Activated CD8-positive, alpha-beta T cell treated with anti-CD3 and anti-CD28 coated beads, Interleukin-2, amount 10 ng/mL, durations not matched to agents 7 days and 5 days (primary cell): ENCODE measurements around the gene CDKN2B-AS1. TPM values are rescaled to one million over a fixed set of nuclear protein-coding genes. Genes with fewer than 3 reads are reported as not detected.

ENCODE experiments used
- ATAC-seq: fragments of 150-1000 bp; cut with Tn5 transposase; one replicate; pipeline ENCODE4 v1.10.0; 2021; ENCODE audit warnings: moderate library complexity
- CTCF ChIA-PET: fragments of 350-600 bp; sonication (Branson Sonifier 250); formaldehyde crosslinking; loops from one replicate; lab custom pipeline; 2021; ENCODE audit warnings: antibody characterized with exemption; lab: Charles Lee
- POLR2A ChIA-PET: fragments of 350-600 bp; sonication (Branson Sonifier 250); formaldehyde crosslinking; loops from one replicate; lab custom pipeline; 2021; ENCODE audit warnings: antibody characterized with exemption; lab: Charles Lee
- DNase-seq: peaks from one replicate; pipeline ENCODE4 v3.0.0-alpha.2; 2020
- H3K27ac Mint-ChIP-seq: one replicate; pipeline ENCODE4 v1.8.0; 2021; ENCODE audit warnings: mild to moderate bottlenecking, mixed read lengths
- H3K27me3 Mint-ChIP-seq: one replicate; pipeline ENCODE4 v1.8.0; 2021; ENCODE audit warnings: low read depth, mixed read lengths
- H3K36me3 Mint-ChIP-seq: one replicate; pipeline ENCODE4 v1.8.0; 2021; ENCODE audit warnings: low read depth, mixed read lengths
- H3K4me1 Mint-ChIP-seq: one replicate; pipeline ENCODE4 v1.8.0; 2021; ENCODE audit warnings: low read depth, mixed read lengths
- H3K4me3 Mint-ChIP-seq: one replicate; pipeline ENCODE4 v1.8.0; 2021; ENCODE audit warnings: mild to moderate bottlenecking, mixed read lengths
- H3K9me3 Mint-ChIP-seq: one replicate; pipeline ENCODE4 v1.8.0; 2022; ENCODE audit warnings: mixed read lengths; ENCODE audit not compliant: insufficient read depth
- total RNA-seq, 2 experiments: library from RNA; stranded (reverse); gene quantifications; one replicate each; pipeline ENCODE4 v1.2.3, GENCODE V29; 2021

The CDKN2B-AS1 gene
- total RNA-seq, 2 experiments from 2014 or later: 6.4 to 6.9 TPM

- H3K36me3 Mint-ChIP-seq: no peaks in the 10 kb centered on the region
- POLR2A ChIA-PET: interaction anchor here (1.0 kb wide), 1 partner anchor 110 kb away, joined by 3 read pairs; no protein-coding TSS in a partner anchor
- no peaks in the 10 kb centered on the region for H3K9me3 Mint-ChIP-seq
- H3K27ac Mint-ChIP-seq: no peak overlapping the region
- CTCF ChIA-PET: interaction anchor here (1.0 to 2.0 kb wide), 3 partner anchors 9 to 120 kb away, joined by 3 to 7 read pairs (median 6); partner anchors contain the start of gene CDKN2B
- ATAC-seq: no peak
- H3K4me3 Mint-ChIP-seq: no peak overlapping the region
- H3K27me3 Mint-ChIP-seq: peaks cover 40% of the 10 kb centered on the region
- no peak for DNase-seq
- H3K4me1 Mint-ChIP-seq: no peaks in the 10 kb centered on the region
Measured at GRCh38 chr9:22129133-22129532, 134.5 kb downstream of the CDKN2B-AS1 start.

GRCh38 chr9:22129633-22130032, 135.0 kb downstream of the CDKN2B-AS1 start:
- Mint-ChIP-seq H3K4me1 (no peaks in the 10 kb centered on the region), H3K36me3 (no peaks in the 10 kb centered on the region), H3K4me3 (no peak overlapping the region), H3K27me3 (peaks cover 38% of the 10 kb centered on the region), H3K9me3 (no peaks in the 10 kb centered on the region), H3K27ac (no peak overlapping the region)
- ChIA-PET POLR2A (no interaction called here), CTCF (interaction anchor here (1.0 to 2.0 kb wide), 3 partner anchors 10 to 121 kb away, joined by 3 to 7 read pairs (median 6); partner anchors contain the start of gene CDKN2B)
- ATAC-seq: no peak
- no peak for DNase-seq

GRCh38 chr9:22131817-22132216, 137.2 kb downstream of the CDKN2B-AS1 start:
- no peaks in the 10 kb centered on the region for H3K36me3 Mint-ChIP-seq
- no peaks in the 10 kb centered on the region for H3K4me1 Mint-ChIP-seq
- no peaks in the 10 kb centered on the region for H3K9me3 Mint-ChIP-seq
- POLR2A ChIA-PET: no interaction called here
- H3K4me3 Mint-ChIP-seq: no peak overlapping the region
- CTCF ChIA-PET: interaction anchor here (0.9 kb wide), 1 partner anchor 113 kb away, joined by 4 read pairs; no protein-coding TSS in a partner anchor
- no peak for ATAC-seq
- peaks cover 36% of the 10 kb centered on the region for H3K27me3 Mint-ChIP-seq
- DNase-seq: no peak
- no peak overlapping the region for H3K27ac Mint-ChIP-seq

- Mint-ChIP-seq H3K27ac (no peak overlapping the region), H3K27me3 (peaks cover 42% of the 10 kb centered on the region), H3K4me1 (no peaks in the 10 kb centered on the region), H3K36me3 (no peaks in the 10 kb centered on the region), H3K4me3 (no peak overlapping the region), H3K9me3 (no peaks in the 10 kb centered on the region)
- DNase-seq: no peak
- ChIA-PET POLR2A (no interaction called here), CTCF (interaction anchor here (1.2 to 1.5 kb wide), 3 partner anchors 12 to 110 kb away, joined by 3 to 5 read pairs (median 3); no protein-coding TSS in a partner anchor)
- no peak for ATAC-seq
Measured at GRCh38 chr9:22134390-22134789, 139.8 kb downstream of the CDKN2B-AS1 start.

GRCh38 chr9:22136461-22137096, 142.0 kb downstream of the CDKN2B-AS1 start:
- CTCF ChIA-PET: interaction anchor here (0.9 to 1.0 kb wide), 2 partner anchors 17 to 102 kb away, joined by 3 to 4 read pairs; no protein-coding TSS in a partner anchor
- H3K27me3 Mint-ChIP-seq: peaks cover 51% of the 10 kb centered on the region
- no peak for ATAC-seq
- no peaks in the 10 kb centered on the region for H3K36me3 Mint-ChIP-seq
- H3K4me3 Mint-ChIP-seq: no peak overlapping the region
- H3K9me3 Mint-ChIP-seq: no peaks in the 10 kb centered on the region
- no peak overlapping the region for H3K27ac Mint-ChIP-seq
- POLR2A ChIA-PET: no interaction called here
- DNase-seq: no peak
- H3K4me1 Mint-ChIP-seq: no peaks in the 10 kb centered on the region

GRCh38 chr9:22138956-22139660, 144.5 kb downstream of the CDKN2B-AS1 start:
- peaks cover 57% of the 10 kb centered on the region for H3K27me3 Mint-ChIP-seq
- H3K4me3 Mint-ChIP-seq: no peak overlapping the region
- no peak overlapping the region for H3K27ac Mint-ChIP-seq
- H3K9me3 Mint-ChIP-seq: no peaks in the 10 kb centered on the region
- no peak for DNase-seq
- H3K36me3 Mint-ChIP-seq: no peaks in the 10 kb centered on the region
- H3K4me1 Mint-ChIP-seq: no peaks in the 10 kb centered on the region
- POLR2A ChIA-PET: no interaction called here
- ATAC-seq: no peak
- CTCF ChIA-PET: interaction anchor here (1.0 to 1.2 kb wide), 2 partner anchors 8 to 325 kb away, joined by 4 to 5 read pairs; no protein-coding TSS in a partner anchor

GRCh38 chr9:22141908-22142307, 147.3 kb downstream of the CDKN2B-AS1 start:
- no peak overlapping the region for H3K27ac Mint-ChIP-seq
- CTCF ChIA-PET: interaction anchor here (1.5 to 1.6 kb wide), 2 partner anchors 22 to 134 kb away, joined by 3 to 4 read pairs; no protein-coding TSS in a partner anchor

GRCh38 chr9:22142671-22143070, 148.1 kb downstream of the CDKN2B-AS1 start:
- ChIA-PET CTCF (interaction anchor here (1.6 kb wide), 1 partner anchor 134 kb away, joined by 4 read pairs; no protein-coding TSS in a partner anchor), POLR2A (no interaction called here)
- no peak for ATAC-seq
- Mint-ChIP-seq H3K4me3 (no peak overlapping the region), H3K4me1 (peaks cover 10% of the 10 kb centered on the region), H3K27ac (no peak overlapping the region), H3K9me3 (no peaks in the 10 kb centered on the region), H3K27me3 (peaks cover 51% of the 10 kb centered on the region), H3K36me3 (no peaks in the 10 kb centered on the region)
- DNase-seq: no peak

More at GRCh38 chr9:22141908-22142307, 147.3 kb downstream of the CDKN2B-AS1 start:
- Mint-ChIP-seq H3K4me1 (peaks cover 4% of the 10 kb centered on the region), H3K4me3 (no peak overlapping the region), H3K27me3 (peaks cover 53% of the 10 kb centered on the region), H3K36me3 (no peaks in the 10 kb centered on the region), H3K9me3 (no peaks in the 10 kb centered on the region)
- POLR2A ChIA-PET: no interaction called here
- DNase-seq (no peak), ATAC-seq (no peak)

- Mint-ChIP-seq H3K36me3 (no peaks in the 10 kb centered on the region), H3K4me3 (no peak overlapping the region), H3K27ac (no peak overlapping the region), H3K27me3 (peaks cover 45% of the 10 kb centered on the region), H3K9me3 (no peaks in the 10 kb centered on the region), H3K4me1 (peaks cover 23% of the 10 kb centered on the region)
- CTCF ChIA-PET: no interaction called here
- POLR2A ChIA-PET: no interaction called here
- ATAC-seq (no peak), DNase-seq (no peak)
Measured at GRCh38 chr9:22143799-22144625, 149.4 kb downstream of the CDKN2B-AS1 start.

- CTCF ChIA-PET: interaction anchor here (0.9 to 1.6 kb wide), 8 partner anchors 8 to 138 kb away, joined by 3 to 7 read pairs (median 4); no protein-coding TSS in a partner anchor
- Mint-ChIP-seq H3K27ac (no peak overlapping the region), H3K36me3 (no peaks in the 10 kb centered on the region), H3K4me1 (peaks cover 24% of the 10 kb centered on the region), H3K27me3 (peaks cover 38% of the 10 kb centered on the region), H3K4me3 (no peak overlapping the region), H3K9me3 (no peaks in the 10 kb centered on the region)
- no peak for DNase-seq
- POLR2A ChIA-PET: no interaction called here
- no peak for ATAC-seq
Measured at GRCh38 chr9:22146604-22147003, 152.0 kb downstream of the CDKN2B-AS1 start.
